ENCODE results near the gene TAF6L. TPM values are rescaled to one million over a fixed set of nuclear protein-coding genes. Genes with fewer than 3 reads are reported as not detected.
A peak's percentile ranks its signal among the peaks of the same experiment; 100 is the strongest.

Gene TAF6L
- total and polyA plus RNA-seq, 2 of the 8 experiments (the other 6 are each of a cell fraction or from before 2014, with no cell fraction given) = 24.8 to 31.9 TPM

DNA sequence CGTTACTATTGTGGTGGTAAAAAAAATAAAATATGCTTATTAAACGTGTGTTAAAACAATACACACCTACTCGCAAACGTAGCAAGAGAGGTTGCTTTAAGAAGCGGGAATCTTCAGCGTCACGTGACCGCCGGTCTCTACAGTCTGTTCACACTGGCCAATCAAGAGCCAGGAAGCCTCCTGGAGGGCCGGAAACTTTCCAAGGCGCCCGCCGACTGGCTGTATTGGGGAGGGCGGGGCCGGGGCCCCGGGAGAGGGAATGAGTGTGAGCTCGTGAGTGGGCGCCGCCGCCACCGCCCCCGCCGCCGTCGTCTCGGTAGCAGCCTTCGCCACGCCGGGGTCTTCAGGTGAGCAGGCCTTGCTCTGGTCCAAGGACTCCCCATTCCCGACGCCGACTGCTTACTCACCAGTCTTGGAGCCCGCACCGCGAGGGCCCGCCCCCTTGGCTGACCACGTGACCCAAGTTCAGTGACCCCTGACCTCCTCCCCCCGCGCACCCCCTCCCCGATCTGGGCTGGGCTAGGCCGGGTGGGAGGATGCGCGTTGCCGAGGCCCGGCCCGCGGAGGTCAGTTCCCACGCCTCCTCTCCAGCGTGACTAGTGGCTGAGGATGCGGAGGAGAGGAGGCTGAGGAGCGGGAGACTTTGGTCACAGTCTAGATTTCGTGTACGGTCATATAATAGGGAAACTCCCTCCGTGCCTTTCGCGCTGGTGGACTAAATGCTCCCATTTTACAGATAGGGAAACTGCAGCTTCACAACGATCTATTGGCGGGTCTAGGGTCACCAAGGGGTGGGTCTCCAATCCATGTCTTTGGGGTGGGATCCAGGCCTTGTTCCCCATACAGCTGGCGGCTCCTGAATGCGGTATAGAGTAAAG, at the start of gene TAF6L (continued):
- TF ChIP-seq FOSL1 (IDR thresholded peaks at IDR 0.05; ENCODE audit: insufficient read depth, low read depth, low read length) = no peak
- peak; percentile 88 for TF ChIP-seq POLR2AphosphoS5 (IDR thresholded peaks at IDR 0.05; ENCODE audit: low read depth, low read length)
- TF ChIP-seq MAFK (IDR thresholded peaks at IDR 0.05; ENCODE audit: low read depth, low read length) = no peak
- TF ChIP-seq SIN3A (conservative IDR thresholded peaks at IDR 0.05 in 1 of 2, IDR thresholded peaks at IDR 0.05 in 1 of 2; ENCODE audit: low read depth in 1 of 2, low read length in 2 of 2) = peak; percentile 45 to 57; a peak in 2 of 4 replicates
- TF ChIP-seq, protein P1, sequence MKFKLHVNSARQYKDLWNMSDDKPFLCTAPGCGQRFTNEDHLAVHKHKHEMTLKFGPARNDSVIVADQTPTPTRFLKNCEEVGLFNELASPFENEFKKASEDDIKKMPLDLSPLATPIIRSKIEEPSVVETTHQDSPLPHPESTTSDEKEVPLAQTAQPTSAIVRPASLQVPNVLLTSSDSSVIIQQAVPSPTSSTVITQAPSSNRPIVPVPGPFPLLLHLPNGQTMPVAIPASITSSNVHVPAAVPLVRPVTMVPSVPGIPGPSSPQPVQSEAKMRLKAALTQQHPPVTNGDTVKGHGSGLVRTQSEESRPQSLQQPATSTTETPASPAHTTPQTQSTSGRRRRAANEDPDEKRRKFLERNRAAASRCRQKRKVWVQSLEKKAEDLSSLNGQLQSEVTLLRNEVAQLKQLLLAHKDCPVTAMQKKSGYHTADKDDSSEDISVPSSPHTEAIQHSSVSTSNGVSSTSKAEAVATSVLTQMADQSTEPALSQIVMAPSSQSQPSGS (IDR thresholded peaks at IDR 0.05; ENCODE audit: low read length) = no peak
- no peak for TF ChIP-seq TEAD4 (IDR thresholded peaks at IDR 0.05; ENCODE audit: low read depth, low read length)
- peak in 1 of 2 experiments; percentile 8; a peak in 3 of 4 replicates for TF ChIP-seq HDAC2 (IDR thresholded peaks at IDR 0.05; ENCODE audit: borderline replicate concordance in 1 of 2, low read depth in 2 of 2, low read length in 2 of 2)
- no peak for TF ChIP-seq SUZ12 (IDR thresholded peaks at IDR 0.05; ENCODE audit: low read length)
- TF ChIP-seq CHD1 (IDR thresholded peaks at IDR 0.05; ENCODE audit: low read depth, low read length) = no peak
- no peak for TF ChIP-seq CBX5 (IDR thresholded peaks at IDR 0.05; ENCODE audit: low read depth, low read length)
- no peak for TF ChIP-seq GABPA (IDR thresholded peaks at IDR 0.05; ENCODE audit: borderline replicate concordance, insufficient read depth, low read length)

All from H1 (cell line).